WTC11 (cell line): ENCODE results near the gene GGT6. TPM values are rescaled to one million over a fixed set of nuclear protein-coding genes. Genes with fewer than 3 reads are reported as not detected.

Experiments
- ATAC-seq: fragments of 200-7000 bp; cut with Tn5 transposase; 2 replicates; pipeline ENCODE4 v1.10.0; 2021; ENCODE audit warnings: mild to moderate bottlenecking, moderate library complexity
- CTCF ChIA-PET: fragments of 300-600 bp; sonication (Branson Sonifier 250); formaldehyde crosslinking; loops from one replicate; lab custom pipeline; 2021; ENCODE audit warnings: antibody characterized with exemption; lab: Charles Lee
- POLR2A ChIA-PET: fragments of 350-600 bp; sonication (Branson Sonifier 250); formaldehyde crosslinking; loops from one replicate; lab custom pipeline; 2021; ENCODE audit warnings: antibody characterized with exemption; lab: Charles Lee
- DNase-seq: peaks from one replicate; pipeline ENCODE4 v3.0.0; 2021; ENCODE audit warnings: low spot score
- H3K27ac Mint-ChIP-seq: 2 replicates; pipeline ENCODE4 v1.8.0; 2021; ENCODE audit warnings: mixed read lengths
- H3K27me3 Mint-ChIP-seq: 2 replicates; pipeline ENCODE4 v1.8.0; 2021; ENCODE audit warnings: low read depth, mild to moderate bottlenecking, moderate library complexity, mixed read lengths
- H3K36me3 Mint-ChIP-seq: 2 replicates; pipeline ENCODE4 v1.8.0; 2021; ENCODE audit warnings: mixed read lengths
- H3K4me1 Mint-ChIP-seq: 2 replicates; pipeline ENCODE4 v1.8.0; 2022; ENCODE audit warnings: mixed read lengths
- H3K4me3 Mint-ChIP-seq: 2 replicates; pipeline ENCODE4 v1.8.0; 2021; ENCODE audit warnings: mild to moderate bottlenecking, moderate library complexity, mixed read lengths
- H3K9me3 Mint-ChIP-seq: 2 replicates; pipeline ENCODE4 v1.8.0; 2021; ENCODE audit warnings: mixed read lengths
- ATF2 ChIP-seq: sonication (generic); formaldehyde crosslinking; IDR thresholded peaks from 2 replicates; pipeline ENCODE4 v1.8.1; 2022; ENCODE audit warnings: low read depth, missing genetic modification reagents, borderline replicate concordance
- CDX4 ChIP-seq: fragments of 250-450 bp; sonication (Bioruptor Pico); IDR thresholded peaks from 2 replicates; pipeline ENCODE4 v1.9.0; 2021; ENCODE audit warnings: moderate library complexity, mild to moderate bottlenecking, inconsistent platforms, borderline replicate concordance
- E2F5 ChIP-seq: sonication (generic); formaldehyde crosslinking; IDR thresholded peaks from 2 replicates; pipeline ENCODE4 v1.8.1; 2022; ENCODE audit warnings: mild to moderate bottlenecking, moderate library complexity, missing genetic modification reagents
- ETV6 ChIP-seq: sonication (generic); formaldehyde crosslinking; IDR thresholded peaks from 2 replicates; pipeline ENCODE4 v1.8.1; 2022; ENCODE audit warnings: mild to moderate bottlenecking, missing genetic modification reagents
- FOXJ3 ChIP-seq: sonication (generic); formaldehyde crosslinking; IDR thresholded peaks from 2 replicates; pipeline ENCODE4 v1.9.0; 2021; ENCODE audit warnings: missing genetic modification reagents, mild to moderate bottlenecking, borderline replicate concordance
- HMGXB4 ChIP-seq: sonication (generic); formaldehyde crosslinking; IDR thresholded peaks from 2 replicates; pipeline ENCODE4 v1.8.1; 2023; ENCODE audit warnings: mild to moderate bottlenecking, moderate library complexity, missing genetic modification reagents
- IRF1 ChIP-seq: sonication (generic); formaldehyde crosslinking; IDR thresholded peaks from 2 replicates; pipeline ENCODE4 v1.8.0; 2023; ENCODE audit warnings: missing genetic modification reagents
- KAT7 ChIP-seq: sonication (generic); formaldehyde crosslinking; IDR thresholded peaks from 2 replicates; pipeline ENCODE4 v1.8.1; 2023; ENCODE audit warnings: missing genetic modification reagents, mild to moderate bottlenecking, borderline replicate concordance
- MLX ChIP-seq: sonication (generic); formaldehyde crosslinking; IDR thresholded peaks from 2 replicates; pipeline ENCODE4 v1.8.1; 2023; ENCODE audit warnings: mild to moderate bottlenecking, missing genetic modification reagents, moderate library complexity
- MXD4 ChIP-seq: fragments of 250-450 bp; sonication (Bioruptor Pico); IDR thresholded peaks from 2 replicates; pipeline ENCODE4 v1.8.0; 2021; ENCODE audit warnings: mild to moderate bottlenecking, moderate library complexity, borderline replicate concordance
- MYBL2 ChIP-seq: sonication (generic); formaldehyde crosslinking; IDR thresholded peaks from 2 replicates; pipeline ENCODE4 v1.8.1; 2023; ENCODE audit warnings: mild to moderate bottlenecking, moderate library complexity, missing genetic modification reagents
- NFYB ChIP-seq: sonication (generic); formaldehyde crosslinking; conservative IDR thresholded peaks from 2 replicates; pipeline ENCODE4 v1.8.0; 2022; ENCODE audit warnings: low read depth, missing genetic modification reagents
- SMAD3 ChIP-seq: sonication (generic); formaldehyde crosslinking; IDR thresholded peaks from 2 replicates; pipeline ENCODE4 v1.8.0; 2022; ENCODE audit warnings: missing genetic modification reagents, mild to moderate bottlenecking, borderline replicate concordance
- ZSCAN18 ChIP-seq: fragments of 250-450 bp; sonication (Bioruptor Pico); IDR thresholded peaks from 2 replicates; pipeline ENCODE4 v2.1.2; 2022; ENCODE audit warnings: mild to moderate bottlenecking, moderate library complexity
- total RNA-seq: library from RNA; stranded (reverse); gene quantifications from 3 replicates; pipeline ENCODE4 v1.2.3, GENCODE V29; 2021

GGT6 gene
- total RNA-seq, 1 experiment from 2014 or later = 0.07 TPM

GRCh38 chr17:4594406-4594805 is 34.0 kb upstream of the GGT6 start:
- Mint-ChIP-seq H3K9me3 (no peaks in the 10 kb centered on the region), H3K4me1 (peaks cover 18% of the 10 kb centered on the region), H3K27ac (no peak overlapping the region)
- CTCF ChIA-PET = interaction anchor here (0.5 to 2.4 kb wide), 20 partner anchors 8 to 1459 kb away, joined by 3 to 23 read pairs (median 5); partner anchors contain the start of genes ARRB2, GGT6, SMTNL2 and SPNS2
- no peak for TF ChIP-seq IRF1 (CRISPR knock-in tag)
- TF ChIP-seq MXD4 (CRISPR knock-in tag) = no peak
- TF ChIP-seq ZSCAN18 (CRISPR knock-in tag) = no peak
- TF ChIP-seq MYBL2 (CRISPR knock-in tag) = no peak
- no peak for TF ChIP-seq FOXJ3 (CRISPR knock-in tag)
- no peak for TF ChIP-seq E2F5
- no peak for TF ChIP-seq SMAD3 (CRISPR knock-in tag)
- TF ChIP-seq, all 79 proteins: peak for 0
- H3K27me3 Mint-ChIP-seq = no peaks in the 10 kb centered on the region
- no peaks in the 10 kb centered on the region for H3K36me3 Mint-ChIP-seq
- no peak overlapping the region for H3K4me3 Mint-ChIP-seq
- ATAC-seq (no peak), DNase-seq (no peak)
- POLR2A ChIA-PET = no interaction called here

- no peak overlapping the region for H3K27ac Mint-ChIP-seq
Observed at GRCh38 chr17:4593021-4593421, 32.6 kb upstream of the GGT6 start.

More at GRCh38 chr17:4593021-4593421, 32.6 kb upstream of the GGT6 start:
- Mint-ChIP-seq H3K36me3 (no peaks in the 10 kb centered on the region), H3K9me3 (no peaks in the 10 kb centered on the region), H3K4me1 (peaks cover 11% of the 10 kb centered on the region), H3K4me3 (no peak overlapping the region), H3K27me3 (no peaks in the 10 kb centered on the region)
- DNase-seq = no peak
- TF ChIP-seq NFYB (CRISPR knock-in tag) (no peak), HMGXB4 (CRISPR knock-in tag) (no peak), ETV6 (no peak), MLX (CRISPR knock-in tag) (no peak), ATF2 (CRISPR knock-in tag) (no peak), CDX4 (CRISPR knock-in tag) (no peak), IRF1 (CRISPR knock-in tag) (no peak), KAT7 (CRISPR knock-in tag) (no peak)
- no peak for ATAC-seq
- POLR2A ChIA-PET = no interaction called here
- CTCF ChIA-PET = no interaction called here
